ENCODE data around the gene CTNNA3. TPM values are rescaled to one million over a fixed set of nuclear protein-coding genes. Genes with fewer than 3 reads are reported as not detected.

The CTNNA3 gene
- total RNA-seq, 2 donors from 2014 or later, result 0.37 to 1.1 TPM

GRCh38 chr10:67553254-67553653 lies 142.7 kb downstream of the CTNNA3 start:
- intact Hi-C loops (cut with DNase I), result no loop called here

GRCh38 chr10:67550838-67551402 lies 145.1 kb downstream of the CTNNA3 start:
- no peak for TF ChIP-seq CTCF (IDR thresholded peaks at IDR 0.05)
- DNase-seq, result no peak
- Histone ChIP-seq H3K4me3 (no peak overlapping the region), H3K27ac (no peak overlapping the region), H3K4me1 (no peaks in the 10 kb centered on the region), H3K36me3 (no peaks in the 10 kb centered on the region), H3K9me3 (no peaks in the 10 kb centered on the region), H3K9ac (ENCODE audit: low read depth in 2 of 2, low read length in 2 of 2) (no peak overlapping the region), H3K27me3 (no peaks in the 10 kb centered on the region)
- intact Hi-C loops (cut with DNase I), result no loop called here

More at GRCh38 chr10:67553254-67553653, 142.7 kb downstream of the CTNNA3 start:
- no peak for TF ChIP-seq CTCF (IDR thresholded peaks at IDR 0.05)
- no peaks in the 10 kb centered on the region for H3K27me3 ChIP-seq
- DNase-seq, result no peak
- H3K4me3 ChIP-seq, result no peak overlapping the region
- no peak overlapping the region for H3K9ac ChIP-seq (ENCODE audit: low read depth in 2 of 2, low read length in 2 of 2)
- no peaks in the 10 kb centered on the region for H3K36me3 ChIP-seq
- H3K4me1 ChIP-seq, result no peaks in the 10 kb centered on the region
- no peak overlapping the region for H3K27ac ChIP-seq
- no peaks in the 10 kb centered on the region for H3K9me3 ChIP-seq

- Histone ChIP-seq H3K9me3 (no peaks in the 10 kb centered on the region), H3K36me3 (no peaks in the 10 kb centered on the region), H3K4me3 (no peak overlapping the region), H3K27ac (no peak overlapping the region), H3K9ac (ENCODE audit: low read depth in 2 of 2, low read length in 2 of 2) (no peak overlapping the region), H3K27me3 (no peaks in the 10 kb centered on the region), H3K4me1 (no peaks in the 10 kb centered on the region)
- no peak for DNase-seq
- TF ChIP-seq CTCF (IDR thresholded peaks at IDR 0.05), result no peak
- intact Hi-C loops (cut with DNase I), result no loop called here
These were observed 145.9 kb downstream of the CTNNA3 start for GRCh38 chr10:67550046-67550445.

GRCh38 chr10:67549390-67549789 lies 146.6 kb downstream of the CTNNA3 start:
- intact Hi-C loops (cut with DNase I), result no loop called here

GRCh38 chr10:67541411-67541810 lies 154.6 kb downstream of the CTNNA3 start:
- no peak overlapping the region for H3K4me3 ChIP-seq

More at GRCh38 chr10:67549390-67549789, 146.6 kb downstream of the CTNNA3 start:
- no peaks in the 10 kb centered on the region for H3K36me3 ChIP-seq
- TF ChIP-seq CTCF (IDR thresholded peaks at IDR 0.05), result no peak
- H3K4me3 ChIP-seq, result no peak overlapping the region
- DNase-seq, result no peak
- H3K4me1 ChIP-seq, result no peaks in the 10 kb centered on the region
- H3K27ac ChIP-seq, result no peak overlapping the region
- no peaks in the 10 kb centered on the region for H3K9me3 ChIP-seq
- H3K9ac ChIP-seq (ENCODE audit: low read depth in 2 of 2, low read length in 2 of 2), result no peak overlapping the region
- no peaks in the 10 kb centered on the region for H3K27me3 ChIP-seq

More at GRCh38 chr10:67541411-67541810, 154.6 kb downstream of the CTNNA3 start:
- intact Hi-C loops (cut with DNase I), result no loop called here
- DNase-seq, result no peak
- Histone ChIP-seq H3K27me3 (no peaks in the 10 kb centered on the region), H3K9me3 (no peaks in the 10 kb centered on the region), H3K4me1 (no peaks in the 10 kb centered on the region), H3K9ac (ENCODE audit: low read depth in 2 of 2, low read length in 2 of 2) (no peak overlapping the region), H3K27ac (no peak overlapping the region), H3K36me3 (no peaks in the 10 kb centered on the region)
- no peak for TF ChIP-seq CTCF (IDR thresholded peaks at IDR 0.05)

Measured in colonic mucosa (tissue), 4 donors.